Endothelial cell of umbilical vein (primary cell): Measurements from ENCODE around the gene IL10. TPM values are rescaled to one million over a fixed set of nuclear protein-coding genes. Genes with fewer than 3 reads are reported as not detected.

Experiments used
- BruUV-seq: library from RNA; stranded (reverse); fragments of 400-500 nt; replicated peaks from 2 replicates; lab custom pipeline; 2021; lab: Mats Ljungman, UMichigan
- CTCF ChIA-PET: fragments of 300-600, 350-600 bp; sonication (Branson Sonifier 250); formaldehyde crosslinking; loops from one replicate; lab custom pipeline; 2021; ENCODE audit warnings: antibody characterized with exemption, inconsistent platforms; lab: Charles Lee
- POLR2A ChIA-PET: fragments of 300-600, 350-600 bp; sonication (Branson Sonifier 250); formaldehyde crosslinking; loops from one replicate; lab custom pipeline; 2021; ENCODE audit warnings: antibody characterized with exemption, inconsistent platforms; lab: Charles Lee
- DNase-seq: peaks from one replicate; pipeline ENCODE4 v3.0.0-alpha.2; 2011; ENCODE audit warnings: low read depth, low spot score
- FAIRE-seq: peaks from 2 replicates; lab custom pipeline; 2011; peaks lifted over from hg19 to GRCh38; lab: Jason Lieb, UNC
- H2AFZ ChIP-seq: 2 replicates; pipeline ENCODE4 v1.6.0; 2012; ENCODE audit warnings: low read depth, low read length, control low read depth, inconsistent platforms
- H3K27ac ChIP-seq: 2 replicates; pipeline ENCODE4 v1.5.1; 2011; ENCODE audit warnings: low read depth, mild to moderate bottlenecking, control low read depth, low read length, moderate library complexity; ENCODE audit not compliant: insufficient read depth
- H3K27me3 ChIP-seq, 2 experiments: 2 replicates each; pipeline versions ENCODE4 v1.6.0 to v1.6.1; 2011; ENCODE audit warnings: low read length in 2 of 2, mixed read lengths in 1 of 2; ENCODE audit not compliant: control insufficient read depth in 2 of 2, insufficient read depth in 2 of 2
- H3K36me3 ChIP-seq, 2 experiments: 2 replicates in 1 of 2; 3 replicates in 1 of 2; pipeline ENCODE4 v1.5.1; 2011; ENCODE audit warnings: low read length in 2 of 2, mild to moderate bottlenecking in 1 of 2, moderate library complexity in 1 of 2; ENCODE audit not compliant: control insufficient read depth in 2 of 2, insufficient read depth in 2 of 2; ENCODE audit errors: extremely low read depth in 1 of 2
- H3K4me1 ChIP-seq: 3 replicates; pipeline ENCODE4 v1.5.1; 2011; ENCODE audit warnings: mild to moderate bottlenecking, low read length; ENCODE audit not compliant: control insufficient read depth, insufficient read depth; ENCODE audit errors: extremely low read depth
- H3K4me2 ChIP-seq: 2 replicates; pipeline ENCODE4 v1.6.1; 2011; ENCODE audit warnings: low read length, control low read depth, mixed read lengths; ENCODE audit not compliant: insufficient read depth
- H3K4me3 ChIP-seq, 3 experiments: fragments of 200-600 bp in 1 of 3; sonication (generic), shearing (Covaris generic) in 1 of 3; replicated peaks in 1 of 3; 2 replicates each; pipeline ENCODE4 v1.5.1; 2011 to 2016; ENCODE audit warnings: control low read depth in 3 of 3, low read length in 3 of 3, mild to moderate bottlenecking in 2 of 3, inconsistent platforms in 1 of 3, low read depth in 1 of 3, moderate library complexity in 1 of 3; ENCODE audit not compliant: insufficient read depth in 1 of 3
- H3K79me2 ChIP-seq: 2 replicates; pipeline ENCODE4 v1.6.0; 2012; ENCODE audit warnings: low read length, inconsistent platforms; ENCODE audit not compliant: control insufficient read depth, insufficient read depth
- H3K9ac ChIP-seq: replicated peaks from 2 replicates; pipeline ENCODE3; 2011; ENCODE audit warnings: low read length, control low read depth; ENCODE audit not compliant: insufficient read depth; ENCODE audit errors: extremely low read depth
- H3K9me1 ChIP-seq: replicated peaks from 3 replicates; pipeline ENCODE4 v1.6.0; 2011; ENCODE audit warnings: mild to moderate bottlenecking, low read length; ENCODE audit not compliant: control insufficient read depth, insufficient read depth; ENCODE audit errors: extremely low read depth
- H3K9me3 ChIP-seq: replicated peaks from 2 replicates; pipeline ENCODE4 v1.5.1; 2012; ENCODE audit warnings: low read length, inconsistent platforms; ENCODE audit not compliant: control insufficient read depth, insufficient read depth
- H4K20me1 ChIP-seq: replicated peaks from 2 replicates; pipeline ENCODE3; 2011; ENCODE audit warnings: mild to moderate bottlenecking, low read length; ENCODE audit not compliant: control insufficient read depth, insufficient read depth; ENCODE audit errors: extremely low read depth
- EZH2 ChIP-seq: IDR thresholded peaks from 2 replicates; pipeline ENCODE4 v1.6.1; 2012; ENCODE audit warnings: borderline replicate concordance, low read depth, mild to moderate bottlenecking, moderate library complexity, low read length, inconsistent platforms; ENCODE audit not compliant: severe bottlenecking
- FOS ChIP-seq: IDR thresholded peaks from 2 replicates; pipeline ENCODE4 v1.6.1; 2011; ENCODE audit warnings: mild to moderate bottlenecking, low read length, moderate library complexity, borderline replicate concordance; ENCODE audit not compliant: insufficient read depth
- GATA2 ChIP-seq: IDR thresholded peaks from 2 replicates; pipeline ENCODE4 v1.7.0; 2011; ENCODE audit warnings: low read depth, mild to moderate bottlenecking, moderate library complexity, mixed read lengths, low read length; ENCODE audit not compliant: insufficient read length, insufficient read depth
- JUN ChIP-seq: IDR thresholded peaks from 2 replicates; pipeline ENCODE4 v1.6.1; 2011; ENCODE audit warnings: borderline replicate concordance, low read depth; ENCODE audit not compliant: insufficient read length, insufficient read depth
- MYC ChIP-seq: IDR thresholded peaks from one replicate; pipeline ENCODE4 v1.6.1; 2011; ENCODE audit warnings: mild to moderate bottlenecking, low read depth, low read length
- POLR2A ChIP-seq: IDR thresholded peaks from 2 replicates; pipeline ENCODE4 v1.6.1; 2012; ENCODE audit warnings: low read depth, mild to moderate bottlenecking, control low read depth, low read length
- POLR2AphosphoS5 ChIP-seq: IDR thresholded peaks from 2 replicates; pipeline ENCODE4 v1.6.1; 2012; ENCODE audit warnings: low read depth, mild to moderate bottlenecking, control low read depth, low read length, moderate library complexity; ENCODE audit not compliant: insufficient read depth
- dilution Hi-C: fragments of 300-500 bp; cut with MboI; formaldehyde crosslinking; loops from one replicate; pipeline ENCODE4 v1.15.0; 2019; ENCODE audit warnings: low sequenced_read_pairs; ENCODE audit not compliant: extremely low pct_ligation_motif_present
- intact Hi-C: fragments of 100-400 bp; cut with micrococcal nuclease; formaldehyde crosslinking; loops from one replicate; pipeline ENCODE4 v1.10.0; 2022
- polyA plus RNA-seq, 4 experiments: library from polyadenylated mRNA; depleted of rRNA in 3 of 4; stranded (reverse) in 3 of 4; unstranded in 1 of 4; fragments of >200 nt; gene quantifications; 2 replicates each; pipeline versions ENCODE4 v1.2.1 to v1.2.3, GENCODE V29; 2011 to 2012; ENCODE audit warnings: missing spikeins in 1 of 4
- total RNA-seq: library from RNA; stranded (reverse); gene quantifications from 2 replicates; pipeline ENCODE4 v1.2.3, GENCODE V29; 2021
- TF ChIP-seq, protein P1 (sequence below), 2 donors: IDR thresholded peaks; 1 replicate in 1 of 2; 2 replicates in 1 of 2; pipeline ENCODE4 v1.5.1; 2011; ENCODE audit warnings: low read length in 2 of 2, mild to moderate bottlenecking in 2 of 2, moderate library complexity in 2 of 2, control low read depth in 1 of 2, inconsistent platforms in 1 of 2, low read depth in 1 of 2; ENCODE audit not compliant: insufficient read depth in 1 of 2; ENCODE audit errors: extremely low read depth in 1 of 2
- TF ChIP-seq, protein P2 (sequence below): IDR thresholded peaks from 2 replicates; pipeline ENCODE4 v1.6.1; 2011; ENCODE audit not compliant: insufficient read depth, insufficient read length

The IL10 gene
- total and polyA plus RNA-seq, 2 donors (not counting 3 experiments of a cell fraction or from before 2014, with no cell fraction given), result not detected

DNA sequence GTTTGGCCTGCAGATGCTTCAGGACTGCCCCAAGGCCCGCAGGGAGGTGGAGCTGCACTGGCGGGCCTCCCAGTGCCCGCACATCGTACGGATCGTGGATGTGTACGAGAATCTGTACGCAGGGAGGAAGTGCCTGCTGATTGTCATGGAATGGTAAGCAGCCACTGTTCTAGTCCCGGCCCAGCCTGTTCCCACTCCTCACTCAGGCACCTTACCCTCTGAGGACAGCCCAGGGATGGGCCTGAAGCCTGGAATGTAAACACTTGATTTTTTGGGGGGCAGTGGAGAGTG, 43.7 kb downstream of the IL10 start:
- no peak for DNase-seq
- Histone ChIP-seq H3K9me1 (no peaks in the 10 kb centered on the region), H4K20me1 (peaks cover 8% of the 10 kb centered on the region), H3K27ac (no peak overlapping the region), H3K9ac (no peak overlapping the region), H3K4me2 (no peak overlapping the region), H3K4me1 (no peaks in the 10 kb centered on the region), H3K9me3 (no peaks in the 10 kb centered on the region), H3K4me3 (no peak overlapping the region), H3K79me2 (peaks cover 11% of the 10 kb centered on the region), H3K27me3 (no peaks in the 10 kb centered on the region), H2AFZ (no peak overlapping the region), H3K36me3 (peaks cover 2 to 34% of the 10 kb centered on the region in 2 experiments)
- no peak for FAIRE-seq
- intact Hi-C loops (loop anchor here (5.0 kb wide), 3 partner anchors 79 to 254 kb away; no protein-coding TSS in a partner anchor), dilution Hi-C loops (no loop called here)
- CTCF ChIA-PET, result interaction anchor here (0.9 to 1.1 kb wide), 2 partner anchors 183 to 184 kb away, joined by 3 read pairs; no protein-coding TSS in a partner anchor
- TF ChIP-seq, protein P1, sequence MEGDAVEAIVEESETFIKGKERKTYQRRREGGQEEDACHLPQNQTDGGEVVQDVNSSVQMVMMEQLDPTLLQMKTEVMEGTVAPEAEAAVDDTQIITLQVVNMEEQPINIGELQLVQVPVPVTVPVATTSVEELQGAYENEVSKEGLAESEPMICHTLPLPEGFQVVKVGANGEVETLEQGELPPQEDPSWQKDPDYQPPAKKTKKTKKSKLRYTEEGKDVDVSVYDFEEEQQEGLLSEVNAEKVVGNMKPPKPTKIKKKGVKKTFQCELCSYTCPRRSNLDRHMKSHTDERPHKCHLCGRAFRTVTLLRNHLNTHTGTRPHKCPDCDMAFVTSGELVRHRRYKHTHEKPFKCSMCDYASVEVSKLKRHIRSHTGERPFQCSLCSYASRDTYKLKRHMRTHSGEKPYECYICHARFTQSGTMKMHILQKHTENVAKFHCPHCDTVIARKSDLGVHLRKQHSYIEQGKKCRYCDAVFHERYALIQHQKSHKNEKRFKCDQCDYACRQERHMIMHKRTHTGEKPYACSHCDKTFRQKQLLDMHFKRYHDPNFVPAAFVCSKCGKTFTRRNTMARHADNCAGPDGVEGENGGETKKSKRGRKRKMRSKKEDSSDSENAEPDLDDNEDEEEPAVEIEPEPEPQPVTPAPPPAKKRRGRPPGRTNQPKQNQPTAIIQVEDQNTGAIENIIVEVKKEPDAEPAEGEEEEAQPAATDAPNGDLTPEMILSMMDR (IDR thresholded peaks at IDR 0.05; ENCODE audit: extremely low read depth in 1 of 2, insufficient read depth in 1 of 2, low read depth in 1 of 2, low read length in 2 of 2), result no peak
- POLR2A ChIA-PET, result no interaction called here
- BruUV-seq, result no TSS peak

DNA sequence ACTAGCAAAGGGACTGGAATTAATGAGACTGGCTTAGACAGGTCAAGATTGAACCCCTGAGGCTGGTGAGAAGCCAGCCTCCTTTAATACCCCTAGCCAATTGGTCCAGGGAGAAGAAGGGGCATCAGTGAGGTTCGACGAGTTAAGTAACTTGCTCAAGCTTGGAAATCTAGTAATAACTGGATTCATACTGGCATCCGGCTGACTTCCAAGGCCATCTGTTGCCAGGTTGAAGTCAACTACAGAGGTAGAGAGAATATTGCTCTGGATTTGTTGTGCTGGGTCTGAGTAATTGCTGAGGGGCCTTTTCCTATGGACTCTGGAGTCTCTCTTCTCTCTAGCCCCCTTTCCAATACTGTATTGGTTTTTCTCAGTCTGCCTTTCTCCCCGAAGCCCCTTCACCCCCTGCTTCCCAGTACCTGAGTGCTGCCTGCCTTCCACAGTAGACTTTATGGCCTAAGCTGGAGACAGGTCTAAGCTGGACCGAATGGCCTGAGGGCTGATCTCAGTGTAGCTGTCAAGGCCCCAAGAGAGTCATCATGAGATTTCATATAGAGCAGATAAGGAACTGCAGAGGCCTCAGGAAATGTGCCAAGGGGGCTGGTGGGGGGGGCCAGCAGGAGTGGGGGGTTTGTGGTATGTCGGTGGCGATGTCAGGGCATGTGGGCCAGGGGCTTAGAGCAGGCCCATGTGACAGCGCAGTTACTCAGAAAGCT, 44.2 kb downstream of the IL10 start:
- dilution Hi-C loops (no loop called here), intact Hi-C loops (loop anchor here (2.0 to 5.0 kb wide), 4 partner anchors 41 to 254 kb away; no protein-coding TSS in a partner anchor)
- Histone ChIP-seq H3K4me2 (no peak overlapping the region), H4K20me1 (peaks cover 8% of the 10 kb centered on the region), H3K27me3 (no peaks in the 10 kb centered on the region), H3K27ac (no peak overlapping the region), H2AFZ (no peak overlapping the region), H3K9me3 (no peaks in the 10 kb centered on the region), H3K36me3 (peaks cover 2 to 33% of the 10 kb centered on the region in 2 experiments), H3K4me3 (no peak overlapping the region), H3K79me2 (peaks cover 11% of the 10 kb centered on the region), H3K9me1 (no peaks in the 10 kb centered on the region), H3K4me1 (no peaks in the 10 kb centered on the region), H3K9ac (no peak overlapping the region)
- FAIRE-seq, result no peak
- CTCF ChIA-PET, result interaction anchor here (0.9 to 1.1 kb wide), 2 partner anchors 183 to 184 kb away, joined by 3 read pairs; no protein-coding TSS in a partner anchor
- POLR2A ChIA-PET, result no interaction called here
- DNase-seq, result no peak
- no TSS peak for BruUV-seq
- TF ChIP-seq POLR2A (no peak), MYC (no peak), EZH2 (no peak), GATA2 (no peak), FOS (no peak), POLR2AphosphoS5 (no peak), JUN (no peak)
- TF ChIP-seq, protein P2, sequence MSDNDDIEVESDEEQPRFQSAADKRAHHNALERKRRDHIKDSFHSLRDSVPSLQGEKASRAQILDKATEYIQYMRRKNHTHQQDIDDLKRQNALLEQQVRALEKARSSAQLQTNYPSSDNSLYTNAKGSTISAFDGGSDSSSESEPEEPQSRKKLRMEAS, result no peak
- TF ChIP-seq, protein P1 (IDR thresholded peaks at IDR 0.05; ENCODE audit: extremely low read depth in 1 of 2, insufficient read depth in 1 of 2, low read depth in 1 of 2, low read length in 2 of 2), result no peak
